Brain microvascular endothelial cell (primary cell): ENCODE data around the gene E2F8.

Source experiments
- DNase-seq: peaks from one replicate; pipeline ENCODE4 v3.0.0-alpha.2; 2020
- H3K27ac ChIP-seq: fragments of 250-450 bp; sonication (Bioruptor Pico); 2 replicates; pipeline ENCODE4 v1.5.1; 2020; ENCODE audit warnings: mild to moderate bottlenecking, moderate library complexity
- H3K27me3 ChIP-seq: fragments of 250-450 bp; sonication (Bioruptor Pico); replicated peaks from 2 replicates; pipeline ENCODE4 v1.5.1; 2020; ENCODE audit warnings: mild to moderate bottlenecking
- H3K36me3 ChIP-seq: fragments of 250-450 bp; sonication (Bioruptor Pico); replicated peaks from 2 replicates; pipeline ENCODE4 v1.5.1; 2020; ENCODE audit warnings: mild to moderate bottlenecking
- H3K4me3 ChIP-seq: 2 replicates; pipeline ENCODE4 v1.5.1; 2011; ENCODE audit warnings: low read depth, mild to moderate bottlenecking, control low read depth, low read length, moderate library complexity
- CTCF ChIP-seq: IDR thresholded peaks from 2 replicates; pipeline ENCODE4 v1.5.1; 2011; ENCODE audit warnings: low read depth, mild to moderate bottlenecking, moderate library complexity, low read length, control low read depth, inconsistent platforms; ENCODE audit errors: missing control alignments
- in situ Hi-C: cut with HindIII; loops from 2 replicates; pipeline ENCODE4 v1.10.0; 2017; ENCODE audit warnings: low sequenced_read_pairs, low pct_ligation_motif_present

Gene E2F8

GRCh38 chr11:19225581-19225980, 15.2 kb downstream of the E2F8 start:
- Histone ChIP-seq H3K27me3 (no peaks in the 10 kb centered on the region), H3K36me3 (no peaks in the 10 kb centered on the region), H3K27ac (no peak overlapping the region), H3K4me3 (no peak overlapping the region)
- no peak for DNase-seq
- in situ Hi-C loops, result no loop called here
- TF ChIP-seq CTCF, result no peak

GRCh38 chr11:19225123-19225522, 15.6 kb downstream of the E2F8 start:
- Histone ChIP-seq H3K27ac (no peak overlapping the region), H3K27me3 (no peaks in the 10 kb centered on the region), H3K36me3 (no peaks in the 10 kb centered on the region), H3K4me3 (no peak overlapping the region)
- TF ChIP-seq CTCF, result no peak
- in situ Hi-C loops, result no loop called here
- no peak for DNase-seq

- no peak overlapping the region for H3K27ac ChIP-seq
- H3K4me3 ChIP-seq, result no peak overlapping the region
- TF ChIP-seq CTCF, result no peak
- H3K27me3 ChIP-seq, result no peaks in the 10 kb centered on the region
- in situ Hi-C loops, result no loop called here
- no peaks in the 10 kb centered on the region for H3K36me3 ChIP-seq
- no peak for DNase-seq
These were observed 19.6 kb downstream of the E2F8 start for GRCh38 chr11:19220903-19221724.

GRCh38 chr11:19218786-19219460, 21.8 kb downstream of the E2F8 start:
- DNase-seq, result no peak
- Histone ChIP-seq H3K4me3 (no peak overlapping the region), H3K36me3 (no peaks in the 10 kb centered on the region), H3K27me3 (no peaks in the 10 kb centered on the region), H3K27ac (no peak overlapping the region)
- in situ Hi-C loops, result no loop called here
- TF ChIP-seq CTCF, result no peak

GRCh38 chr11:19218216-19218615, 22.5 kb downstream of the E2F8 start:
- no peak for DNase-seq
- Histone ChIP-seq H3K4me3 (no peak overlapping the region), H3K27ac (no peak overlapping the region), H3K36me3 (no peaks in the 10 kb centered on the region), H3K27me3 (no peaks in the 10 kb centered on the region)
- in situ Hi-C loops, result no loop called here
- TF ChIP-seq CTCF, result no peak
